HG03432 (cell line): ENCODE results near the gene C15orf39.

ENCODE experiments used
- ATAC-seq: cut with Tn5 transposase; IDR thresholded peaks from one replicate; pipeline ENCODE4 v1.9.1; 2021; ENCODE audit warnings: mild to moderate bottlenecking, moderate library complexity; ENCODE audit not compliant: unreplicated experiment

Gene C15orf39

DNA sequence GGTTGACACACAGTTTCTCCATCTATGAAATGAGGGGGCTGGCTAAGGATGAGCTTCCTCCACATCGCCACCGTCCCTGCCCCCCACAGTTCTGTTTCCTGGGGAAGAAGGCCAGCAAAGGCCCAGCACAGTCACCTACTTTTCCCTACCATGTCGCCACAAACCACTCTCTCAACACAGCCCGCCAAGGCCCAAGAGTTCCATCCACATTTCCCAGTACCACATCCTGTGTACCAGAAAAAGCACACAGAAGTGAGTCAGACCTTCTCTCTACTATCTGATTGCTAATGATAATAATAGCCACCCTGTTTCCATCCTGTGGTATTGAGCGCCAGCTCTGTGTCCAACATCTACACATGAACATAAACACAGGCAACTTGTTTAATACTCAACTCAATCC, 30.3 kb upstream of the C15orf39 start:
- ATAC-seq = no peak

DNA sequence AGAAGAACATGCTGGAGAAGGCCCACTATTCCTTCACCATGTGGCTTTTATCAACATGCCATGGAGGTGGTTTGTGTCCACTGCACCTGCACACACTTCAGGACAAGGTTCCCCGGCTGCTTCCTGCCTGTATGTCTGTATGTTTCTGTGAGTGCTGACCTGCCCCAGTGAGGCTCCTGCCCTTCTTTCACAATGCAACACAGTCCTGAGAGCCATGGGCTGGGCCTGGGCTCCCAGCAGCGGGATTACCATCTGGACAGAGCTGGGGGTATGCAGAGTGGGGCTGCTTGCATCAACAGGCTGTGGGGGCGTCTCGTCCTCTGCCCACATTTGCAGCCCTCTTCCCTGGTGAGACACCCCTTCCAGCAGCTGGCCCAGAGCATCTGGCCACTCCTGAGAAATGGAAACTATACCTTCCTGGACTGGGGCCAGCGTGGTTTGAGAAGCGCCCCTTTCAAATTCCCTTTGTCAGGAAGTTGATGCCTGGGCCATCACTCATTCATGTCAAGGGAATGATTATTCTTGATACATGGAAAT, 29.3 kb upstream of the C15orf39 start:
- ATAC-seq = no peak

DNA sequence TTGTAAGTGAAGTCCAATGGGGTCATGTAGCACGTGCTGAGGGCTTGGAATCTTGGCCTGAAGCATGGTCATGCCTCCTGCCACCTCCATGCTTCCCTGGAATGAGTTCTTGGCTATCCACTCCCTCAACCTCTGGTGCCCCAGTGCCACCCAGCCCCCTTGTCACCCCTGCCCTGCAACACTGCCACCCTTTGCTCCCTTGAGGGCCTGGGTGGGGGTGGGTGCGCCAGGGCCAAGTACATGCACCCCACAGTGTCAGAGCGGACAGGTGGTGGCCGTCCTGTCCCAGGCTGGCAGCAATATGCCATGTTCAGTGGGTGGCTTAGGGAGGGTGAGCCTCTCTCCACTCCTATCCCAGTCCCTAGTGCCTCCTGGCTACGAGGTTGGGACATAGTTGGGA, 27.6 kb upstream of the C15orf39 start:
- no peak for ATAC-seq

DNA sequence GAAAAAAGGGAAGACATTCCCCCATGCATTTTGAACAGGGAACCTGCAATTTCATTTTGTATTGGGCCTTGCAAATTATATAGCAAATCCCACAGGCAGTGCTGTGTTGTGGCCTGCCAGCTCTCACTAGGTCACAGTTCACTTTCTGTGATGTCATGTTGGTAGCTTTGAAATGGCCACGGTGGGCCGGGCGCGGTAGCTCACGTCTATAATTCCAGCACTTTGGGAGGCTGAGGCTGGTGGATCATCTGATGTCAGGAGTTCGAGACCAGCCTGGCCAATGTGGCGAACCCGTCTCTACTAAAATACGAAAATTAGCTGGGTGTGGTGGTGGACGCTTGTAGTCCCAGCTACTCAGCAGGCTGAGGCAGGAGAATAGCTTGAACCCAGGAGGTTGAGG, 27.0 kb upstream of the C15orf39 start:
- ATAC-seq = no peak

DNA sequence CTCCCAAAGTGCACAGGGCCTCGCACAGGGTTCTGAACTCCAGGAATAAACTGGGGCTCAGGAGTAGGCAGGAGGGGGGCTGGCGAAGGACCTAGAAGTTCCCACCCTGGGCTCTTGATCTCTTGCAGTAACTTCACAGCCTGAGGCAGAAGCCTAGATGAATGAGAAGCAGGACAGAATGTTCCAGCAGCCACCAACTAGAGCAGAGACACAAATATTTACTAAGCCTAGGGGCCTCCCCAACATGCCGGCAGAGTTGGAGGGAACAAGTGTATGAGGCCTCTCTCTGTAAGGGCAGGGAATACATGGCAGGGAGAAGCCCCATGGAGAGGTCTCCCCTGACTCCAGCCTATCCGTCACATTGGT, 25.3 kb upstream of the C15orf39 start:
- no peak for ATAC-seq

DNA sequence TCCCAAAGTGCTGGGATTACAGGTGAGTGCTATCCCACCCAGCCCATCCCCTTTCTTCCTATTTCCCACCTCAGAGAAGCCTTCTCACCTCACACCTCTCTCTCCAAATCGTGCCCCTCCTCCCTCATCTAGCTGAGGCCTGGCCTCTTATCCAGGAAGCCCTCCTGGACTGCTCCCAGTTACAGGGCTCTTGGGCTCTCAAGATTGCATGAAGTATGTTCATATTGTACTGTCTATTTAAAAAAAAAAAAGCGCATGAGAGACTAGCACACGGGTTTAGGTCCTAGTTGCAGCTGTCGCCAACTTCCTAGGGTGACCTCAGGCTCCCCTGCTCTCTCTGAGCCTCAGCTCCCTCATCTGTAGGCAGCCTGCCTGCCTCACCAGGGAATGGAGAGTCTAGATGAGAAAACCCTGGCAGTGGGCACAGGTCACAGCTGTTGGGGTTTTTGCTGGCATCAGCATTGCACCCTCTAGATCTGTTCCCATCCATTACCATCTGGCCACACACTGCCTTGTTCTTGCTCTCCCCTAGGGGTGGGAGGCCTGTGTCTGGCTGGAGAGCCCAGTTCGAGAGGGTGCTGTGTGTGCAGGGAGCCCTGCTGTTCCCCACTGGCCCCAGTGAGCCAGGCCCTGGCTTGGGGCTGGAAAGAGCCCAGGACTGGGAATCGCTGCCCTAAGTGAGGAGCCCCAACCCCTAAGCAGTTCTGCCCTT, 24.2 kb upstream of the C15orf39 start:
- no peak for ATAC-seq

- ATAC-seq = no peak
Observed at GRCh38 chr15:75178171-75178937, 23.3 kb upstream of the C15orf39 start.

DNA sequence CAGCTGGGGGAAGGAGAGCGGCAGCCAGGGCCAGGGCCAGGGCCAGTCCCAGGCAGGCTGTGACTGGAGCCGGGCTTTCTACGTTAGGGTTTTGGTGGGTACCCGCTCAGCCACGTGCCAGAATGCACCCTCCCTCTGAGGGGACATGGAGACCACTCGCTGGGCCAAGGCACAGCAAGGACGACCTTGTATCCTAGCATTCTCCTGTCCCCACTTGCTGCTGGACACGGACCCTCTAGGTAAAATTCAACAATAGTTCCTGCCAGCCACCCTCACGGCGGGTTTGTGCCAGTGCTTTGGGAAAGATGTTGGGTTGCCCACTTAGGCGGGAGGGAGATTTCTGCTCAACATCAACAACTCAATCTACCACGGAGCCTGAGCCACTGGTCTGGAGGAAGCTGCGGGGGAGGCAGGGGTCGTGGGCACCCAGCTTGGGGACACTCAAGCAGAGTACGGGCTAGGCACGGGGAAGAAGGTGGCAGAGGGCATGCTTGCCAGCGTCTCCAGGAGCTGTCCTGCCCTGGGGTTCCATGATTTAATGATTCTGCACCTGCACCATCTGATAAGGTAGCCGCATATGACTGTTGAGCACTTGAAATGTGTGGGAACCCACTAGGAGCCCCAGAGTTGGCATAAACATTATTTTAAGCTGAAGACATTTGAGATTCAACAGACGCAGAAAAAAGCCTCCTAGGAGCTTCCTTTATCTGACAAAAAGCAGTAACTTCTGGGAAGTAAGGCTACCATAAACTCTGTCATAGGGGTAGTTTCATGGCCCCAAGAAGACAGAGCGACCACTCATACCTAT, 22.5 kb upstream of the C15orf39 start:
- ATAC-seq = no peak

- ATAC-seq = no peak
Observed at GRCh38 chr15:75179746-75180140, 21.9 kb upstream of the C15orf39 start.

DNA sequence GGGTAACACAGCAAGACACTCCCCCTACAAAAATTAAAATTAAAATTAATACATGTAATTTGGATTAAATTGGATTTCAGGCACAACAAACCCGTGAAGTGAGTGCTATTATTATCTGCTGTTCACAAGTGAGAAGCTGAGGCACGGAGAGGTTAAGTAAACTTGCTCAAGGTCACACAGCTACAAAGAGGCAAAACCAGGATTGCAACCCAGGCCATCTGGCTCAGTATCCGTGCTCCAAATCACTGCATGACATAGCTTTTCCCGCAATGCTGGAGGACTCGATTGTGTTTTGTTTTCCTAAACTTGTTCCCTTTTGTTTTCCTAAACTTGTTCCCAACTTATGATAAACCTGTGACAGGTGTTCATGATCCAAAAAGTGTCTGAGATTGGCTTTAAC, 19.9 kb upstream of the C15orf39 start:
- no peak for ATAC-seq

DNA sequence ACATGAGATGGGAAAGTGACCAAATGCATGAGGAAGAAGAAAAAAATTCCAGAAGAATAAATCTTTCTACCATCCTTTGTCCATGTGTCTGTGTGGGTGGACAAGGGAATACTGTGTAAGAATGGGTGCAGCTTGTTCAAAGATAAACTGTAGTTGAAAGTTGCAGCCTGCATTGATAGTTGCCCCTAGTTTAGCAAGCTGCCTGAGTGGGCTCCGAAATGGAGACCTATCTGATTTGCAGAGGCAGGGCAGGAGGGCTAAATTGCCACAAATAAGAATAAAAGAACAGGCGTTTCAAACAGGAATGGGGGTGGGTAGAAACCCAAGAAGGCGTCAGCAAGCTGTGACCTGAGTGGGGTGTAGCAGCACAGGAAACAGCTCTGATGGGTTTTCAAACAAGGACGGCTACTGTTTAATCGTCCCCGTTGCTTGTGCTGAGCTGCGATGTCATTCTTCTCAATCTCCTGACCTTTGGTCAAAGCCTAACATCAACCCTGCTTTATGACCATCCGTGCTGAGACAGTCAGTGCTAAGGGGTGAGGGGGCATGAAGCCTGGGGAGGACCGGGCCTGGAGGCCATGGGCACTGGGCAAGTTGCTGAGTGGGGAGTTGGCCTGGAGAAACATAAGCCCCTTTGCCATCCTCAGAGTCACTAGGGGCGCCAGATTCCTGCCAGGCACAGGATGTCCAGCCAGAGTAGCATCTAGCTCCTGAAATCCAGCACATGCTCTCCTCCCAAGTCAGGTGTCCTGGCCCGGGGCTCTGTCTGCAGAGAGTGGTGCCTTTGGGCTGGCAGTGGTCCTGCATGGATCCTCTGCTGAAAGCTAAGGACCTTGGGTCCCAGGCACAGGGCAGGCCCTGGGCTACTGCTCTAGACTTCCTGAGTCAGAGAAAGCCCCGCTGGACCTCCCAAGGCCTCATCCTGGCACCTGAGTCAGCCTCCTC, 19.2 kb upstream of the C15orf39 start:
- no peak for ATAC-seq

DNA sequence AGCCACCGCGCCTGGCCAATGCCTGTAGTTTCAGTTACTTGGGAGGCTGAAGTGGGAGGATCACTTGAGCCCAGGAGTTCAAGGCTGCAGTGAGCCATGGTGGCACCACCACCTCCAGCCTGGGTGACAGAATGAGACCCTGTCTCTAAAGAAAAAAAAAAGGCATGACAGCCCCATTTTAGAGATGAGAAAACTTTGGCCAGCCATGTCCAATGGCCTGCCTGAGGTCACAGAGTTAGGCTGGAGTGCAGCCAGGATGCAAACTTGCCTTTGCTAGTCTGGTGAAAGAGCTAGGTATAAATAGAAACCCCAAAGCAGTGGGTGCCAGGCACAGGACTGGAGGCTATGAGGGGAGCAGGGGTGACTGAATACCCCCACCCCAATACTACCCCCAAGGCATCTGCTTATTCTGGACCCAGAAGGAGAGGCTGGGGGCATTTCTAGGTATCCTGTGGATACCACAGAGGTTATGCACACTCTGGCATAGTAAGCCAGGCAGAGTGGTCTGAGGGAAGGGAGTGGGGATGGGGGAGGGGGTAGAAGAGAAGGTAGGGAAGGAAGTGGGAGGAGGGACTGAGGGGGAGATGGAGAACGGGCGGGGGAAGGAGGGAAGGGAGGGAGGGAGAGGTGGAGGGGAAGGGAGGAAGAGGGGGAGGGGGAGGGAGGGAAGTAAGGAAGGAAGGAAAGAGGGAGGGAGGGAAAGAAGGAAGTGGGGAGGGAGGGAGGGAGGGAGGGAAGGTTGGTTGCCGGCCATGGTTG, 16.2 kb upstream of the C15orf39 start:
- no peak for ATAC-seq

DNA sequence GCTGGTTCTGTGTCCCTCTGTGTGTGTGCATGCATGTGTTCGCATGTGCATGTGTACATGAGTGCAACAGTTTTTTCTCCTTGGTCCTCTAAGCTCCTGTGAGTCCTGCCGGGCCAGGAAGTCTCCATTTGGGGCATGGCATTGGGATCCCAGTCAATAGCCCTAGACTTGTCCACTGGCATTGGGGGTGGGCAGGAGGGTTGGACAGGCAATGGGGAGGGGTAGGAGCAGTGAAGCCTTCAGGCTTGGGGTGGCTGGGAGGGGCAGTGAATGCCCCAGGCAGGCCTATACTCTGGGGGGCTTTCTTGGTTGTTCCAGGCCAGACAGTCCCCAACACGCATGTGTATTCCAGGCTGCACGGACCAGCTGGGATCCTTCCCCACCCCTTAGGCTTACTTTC, 15.6 kb upstream of the C15orf39 start:
- ATAC-seq = no peak

DNA sequence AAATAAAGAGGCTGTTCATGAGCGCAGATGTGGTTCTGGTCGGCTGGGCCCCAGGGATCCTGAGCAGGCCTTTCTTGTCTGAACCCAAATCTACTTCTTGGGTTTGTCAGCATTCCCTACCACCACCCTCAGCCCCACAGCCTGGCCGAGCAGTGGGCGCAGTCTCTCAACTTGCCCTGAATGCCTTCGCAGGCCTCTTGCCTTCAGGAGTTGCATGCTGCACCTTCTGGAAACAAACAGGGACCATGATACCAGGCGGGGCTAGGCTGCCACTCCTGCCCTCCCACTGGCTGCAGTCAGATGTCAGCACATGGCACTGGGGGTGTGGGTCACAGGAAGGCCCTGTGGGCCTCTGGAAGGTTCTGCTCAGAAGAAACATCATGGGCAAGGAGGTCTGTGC, 13.2 kb upstream of the C15orf39 start:
- no peak for ATAC-seq

GRCh38 chr15:75191235-75191634, 10.4 kb upstream of the C15orf39 start:
- no peak for ATAC-seq

- ATAC-seq = no peak
Observed at GRCh38 chr15:75192307-75192706, 9.4 kb upstream of the C15orf39 start.

- ATAC-seq = no peak
Observed at GRCh38 chr15:75193272-75193671, 8.4 kb upstream of the C15orf39 start.

- ATAC-seq = no peak
Observed at GRCh38 chr15:75193976-75194375, 7.7 kb upstream of the C15orf39 start.

- no peak for ATAC-seq
Observed at GRCh38 chr15:75194397-75194796, 7.3 kb upstream of the C15orf39 start.
